Measurements from ENCODE around the gene VAV2. TPM values are rescaled to one million over a fixed set of nuclear protein-coding genes. Genes with fewer than 3 reads are reported as not detected.

Gene VAV2
- total and polyA plus RNA-seq, 11 donors, result 3.3 to 9.9 (median 5.3) TPM

DNA sequence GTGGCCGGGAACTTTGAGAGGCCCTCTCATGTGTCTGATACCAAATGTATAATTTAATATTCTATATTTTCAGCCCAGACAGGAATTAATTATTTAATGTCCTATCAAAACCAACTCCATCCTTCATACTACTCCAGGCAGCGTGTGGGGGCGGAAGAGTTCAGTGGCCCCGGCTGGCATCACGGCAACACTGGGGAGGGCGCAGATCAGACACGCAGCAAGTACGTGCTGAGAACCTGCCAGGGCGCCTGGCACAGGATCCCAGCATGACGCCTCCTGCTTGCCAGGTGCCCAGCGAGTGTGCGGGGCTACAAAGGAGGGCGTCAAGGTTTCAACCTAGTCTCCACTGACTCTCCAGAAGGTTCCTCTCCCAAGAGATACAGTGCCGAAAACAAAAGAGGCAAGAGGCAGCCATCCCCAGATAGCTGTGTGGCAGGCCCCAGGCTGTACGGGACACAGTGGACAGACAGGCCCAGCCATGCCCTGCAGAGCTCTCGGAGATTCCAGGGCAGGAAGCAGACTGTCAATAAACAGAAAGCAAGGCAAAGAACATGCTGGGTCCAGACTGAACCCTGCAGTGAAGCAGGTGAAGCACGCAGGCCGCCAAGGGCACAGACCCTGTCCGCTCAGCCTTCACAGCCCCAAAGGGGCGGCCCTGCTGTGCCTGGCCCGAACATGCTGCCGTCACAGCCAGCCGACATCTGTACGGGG lies 110.3 kb downstream of the VAV2 start:
- no peak for TF ChIP-seq POLR2A (IDR thresholded peaks at IDR 0.05)
- TF ChIP-seq CTCF (IDR thresholded peaks at IDR 0.05), result no peak
- Histone ChIP-seq H3K4me1 (peaks cover 0 to 11% (median 0%) of the 10 kb centered on the region in 12 donors), H3K27ac (no peak overlapping the region), H3K9me3 (no peaks in the 10 kb centered on the region), H3K4me3 (no peak overlapping the region), H3K36me3 (no peaks in the 10 kb centered on the region), H3K27me3 (no peaks in the 10 kb centered on the region)
- 84 to 86% (median 85%) methylated on average over 23 to 24 of the region's 24 CpGs for WGBS, 4 donors
- DNase-seq (no peak), ATAC-seq (peak in 2 of 4 donors; percentile 5 to 26)
- intact Hi-C loops (cut with DNase I), result no loop called here

DNA sequence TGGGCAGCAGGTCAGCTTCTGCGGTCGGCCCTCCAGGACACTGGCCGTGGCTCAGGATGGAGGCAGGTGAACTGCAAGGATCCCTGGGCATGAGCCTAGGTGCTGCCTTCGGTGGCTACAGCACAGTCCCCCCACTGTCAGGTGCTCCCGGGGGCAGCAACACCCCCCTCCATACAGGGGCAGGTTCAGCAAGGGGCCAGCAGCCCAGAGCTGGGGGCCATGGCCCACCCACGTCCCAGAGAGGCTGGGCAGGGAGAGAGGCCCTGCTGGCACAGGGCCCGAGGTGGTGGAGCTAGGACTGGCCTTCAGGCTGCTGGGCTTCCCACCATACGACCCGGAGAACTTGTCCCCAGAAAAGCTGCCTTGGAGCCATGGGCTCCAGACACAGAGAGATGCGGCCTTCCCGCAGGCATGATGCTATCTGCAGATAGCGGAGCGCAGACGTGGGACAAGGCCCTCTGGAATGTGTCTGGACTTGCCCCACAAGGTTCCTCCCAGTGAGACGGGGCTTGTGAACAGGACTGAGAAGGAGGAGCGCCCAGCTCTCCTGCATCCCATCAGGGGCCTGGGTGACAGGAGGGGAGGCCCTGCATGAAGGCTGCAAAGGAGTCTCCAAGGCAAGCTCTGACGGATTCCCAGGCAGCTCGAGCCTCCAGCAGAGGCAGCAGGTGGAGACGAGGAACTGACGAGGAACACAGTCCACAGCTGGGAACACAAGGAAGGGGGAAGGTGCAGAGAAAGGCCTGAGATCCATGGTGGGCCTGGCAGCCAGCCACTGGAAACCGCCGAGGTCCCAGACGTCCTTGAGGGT lies 111.1 kb downstream of the VAV2 start:
- intact Hi-C loops (cut with DNase I), result no loop called here
- Histone ChIP-seq H3K27me3 (no peaks in the 10 kb centered on the region), H3K27ac (no peak overlapping the region), H3K4me3 (no peak overlapping the region), H3K9me3 (no peaks in the 10 kb centered on the region), H3K4me1 (peaks cover 0 to 11% (median 0%) of the 10 kb centered on the region in 12 donors), H3K36me3 (no peaks in the 10 kb centered on the region)
- DNase-seq (no peak), ATAC-seq (peak in 2 of 4 donors; percentile 12 to 18)
- WGBS, 4 donors, result 78 to 83% (median 81%) methylated on average over 22 to 23 of the region's 23 CpGs
- TF ChIP-seq POLR2A (IDR thresholded peaks at IDR 0.05), result no peak
- no peak for TF ChIP-seq CTCF (IDR thresholded peaks at IDR 0.05)

DNA sequence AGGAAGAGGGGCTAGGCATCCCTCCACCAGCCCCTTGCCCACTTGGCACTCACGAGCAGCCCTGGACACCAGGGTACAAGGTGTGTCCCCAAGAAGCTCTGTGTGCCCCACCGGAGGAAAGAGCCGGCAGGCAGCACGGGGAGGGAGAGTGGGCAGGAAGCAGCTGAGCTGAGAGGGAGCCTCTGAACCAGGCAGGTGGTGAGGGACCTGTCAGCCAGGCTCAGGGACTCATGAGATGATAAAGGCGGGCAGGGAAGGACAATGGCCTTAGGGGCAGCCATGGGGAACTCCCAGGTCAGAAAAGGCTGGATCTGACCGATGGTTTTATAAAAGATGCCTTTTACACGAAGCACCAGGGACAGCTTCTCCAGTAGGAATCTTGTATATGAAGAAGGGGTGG lies 112.0 kb downstream of the VAV2 start:
- Histone ChIP-seq H3K27me3 (no peaks in the 10 kb centered on the region), H3K9me3 (no peaks in the 10 kb centered on the region), H3K27ac (no peak overlapping the region), H3K4me1 (peaks cover 0 to 11% (median 0%) of the 10 kb centered on the region in 12 donors), H3K4me3 (no peak overlapping the region), H3K36me3 (no peaks in the 10 kb centered on the region)
- ATAC-seq, result no peak
- DNase-seq, result no peak
- no peak for TF ChIP-seq POLR2A (IDR thresholded peaks at IDR 0.05)
- no peak for TF ChIP-seq CTCF (IDR thresholded peaks at IDR 0.05)
- intact Hi-C loops (cut with DNase I), result no loop called here
- WGBS, 4 donors, result 71 to 83% (median 80%) methylated on average over 7 of the region's 7 CpGs

- H3K9me3 ChIP-seq, result no peaks in the 10 kb centered on the region
- TF ChIP-seq CTCF (IDR thresholded peaks at IDR 0.05) (no peak), POLR2A (IDR thresholded peaks at IDR 0.05) (no peak)
- H3K36me3 ChIP-seq, result no peaks in the 10 kb centered on the region
- H3K4me3 ChIP-seq, result no peak overlapping the region
- H3K4me1 ChIP-seq, result peaks cover 0 to 11% (median 0%) of the 10 kb centered on the region in 12 donors
- intact Hi-C loops (cut with DNase I), result no loop called here
- H3K27ac ChIP-seq, result no peak overlapping the region
- ATAC-seq (no peak), DNase-seq (no peak)
- WGBS, 4 donors, result 89 to 96% (median 91%) methylated on average over 11 of the region's 11 CpGs
- H3K27me3 ChIP-seq, result no peaks in the 10 kb centered on the region
Measured at GRCh38 chr9:133879615-133880014, 112.5 kb downstream of the VAV2 start.

All from heart left ventricle (tissue), 16 donors.